T-cell (primary cell): ENCODE results near the gene KCNG4. TPM values are rescaled to one million over a fixed set of nuclear protein-coding genes. Genes with fewer than 3 reads are reported as not detected.
"Not testable (repeated sequence)": the region's sequence is repeated elsewhere in the genome, so short reads cannot be mapped to it uniquely, and the experiment has no call there.

Source experiments
- ATAC-seq, 4 experiments: fragments of 200-7000 bp in 3 of 4; fragments of 150-1000 bp in 1 of 4; cut with Tn5 transposase; replicated peaks in 1 of 4; 1 replicate in 3 of 4; 2 replicates in 1 of 4; pipeline ENCODE4 v1.10.0; 2021; ENCODE audit warnings: moderate library complexity in 3 of 4, mild to moderate bottlenecking in 2 of 4, moderate number of reproducible peaks in 1 of 4
- CTCF ChIA-PET, 2 donors: fragments of 300-600 bp; sonication (Branson Sonifier 250); formaldehyde crosslinking; loops; one replicate each; lab custom pipeline; 2022; ENCODE audit warnings: antibody characterized with exemption in 2 of 2; lab: Charles Lee
- POLR2A ChIA-PET, 2 donors: fragments of 300-600 bp; sonication (Branson Sonifier 250); formaldehyde crosslinking; loops; one replicate each; lab custom pipeline; 2022; ENCODE audit warnings: antibody characterized with exemption in 2 of 2; lab: Charles Lee
- DNase-seq, 35 experiments: peaks; one replicate each; pipeline versions ENCODE4 v3.0.0 to v3.0.0-alpha.2; 2013 to 2023
- H3K27ac ChIP-seq: one replicate; pipeline ENCODE4 v1.5.1; 2013; ENCODE audit warnings: low read length
- H3K27me3 ChIP-seq, 2 experiments: replicated peaks in 1 of 2; 1 replicate in 1 of 2; 2 replicates in 1 of 2; pipeline versions ENCODE4 v1.6.1 to v1.7.0; 2013; ENCODE audit warnings: low read length in 1 of 2, mixed read lengths in 1 of 2; ENCODE audit not compliant: control insufficient read depth in 2 of 2, insufficient read depth in 2 of 2; ENCODE audit errors: extremely low read depth in 1 of 2
- H3K36me3 ChIP-seq, 2 donors: 1 replicate in 1 of 2; 2 replicates in 1 of 2; pipeline versions ENCODE4 v1.6.1 to v1.7.0; 2013; ENCODE audit warnings: low read length in 1 of 2; ENCODE audit not compliant: control insufficient read depth in 2 of 2, insufficient read depth in 1 of 2; ENCODE audit errors: extremely low read depth in 1 of 2
- H3K4me1 ChIP-seq, 2 experiments: 1 replicate in 1 of 2; 2 replicates in 1 of 2; pipeline versions ENCODE4 v1.6.1 to v1.7.0; 2013; ENCODE audit warnings: low read length in 2 of 2, mixed read lengths in 1 of 2; ENCODE audit not compliant: insufficient read depth in 2 of 2, control insufficient read depth in 1 of 2; ENCODE audit errors: extremely low read depth in 1 of 2
- H3K4me3 ChIP-seq, 2 donors: 1 replicate in 1 of 2; 2 replicates in 1 of 2; pipeline versions ENCODE4 v1.5.1 to v1.7.0; 2013; ENCODE audit warnings: mild to moderate bottlenecking in 2 of 2, low read length in 1 of 2, moderate library complexity in 1 of 2; ENCODE audit not compliant: control insufficient read depth in 1 of 2; ENCODE audit errors: extremely low read depth in 1 of 2
- H3K9me3 ChIP-seq: 2 replicates; pipeline ENCODE4 v1.7.0; 2013
- H3K27ac Mint-ChIP-seq, 2 donors: one replicate each; pipeline ENCODE4 v1.8.0; 2020 to 2021; ENCODE audit warnings: mild to moderate bottlenecking in 2 of 2, mixed read lengths in 2 of 2
- H3K27me3 Mint-ChIP-seq, 2 donors: one replicate each; pipeline ENCODE4 v1.8.0; 2021 to 2022; ENCODE audit warnings: mixed read lengths in 2 of 2
- H3K36me3 Mint-ChIP-seq: one replicate; pipeline ENCODE4 v1.8.0; 2021; ENCODE audit warnings: mixed read lengths
- H3K4me1 Mint-ChIP-seq, 3 donors: one replicate each; pipeline ENCODE4 v1.8.0; 2020 to 2022; ENCODE audit warnings: mixed read lengths in 3 of 3, mild to moderate bottlenecking in 1 of 3
- H3K4me3 Mint-ChIP-seq, 3 donors: one replicate each; pipeline ENCODE4 v1.8.0; 2020 to 2022; ENCODE audit warnings: mild to moderate bottlenecking in 3 of 3, mixed read lengths in 3 of 3, moderate library complexity in 3 of 3
- H3K9me3 Mint-ChIP-seq, 3 donors: one replicate each; pipeline ENCODE4 v1.8.0; 2020 to 2022; ENCODE audit warnings: mixed read lengths in 3 of 3
- WGBS: methylation state at CpG from one replicate; pipeline ENCODE4 v1.1.5; 2013; ENCODE audit warnings: missing lambda C conversion rate; ENCODE audit not compliant: insufficient coverage; 5-methylcytosine and 5-hydroxymethylcytosine counted together
- total RNA-seq, 35 experiments: library from RNA in 6 of 35; stranded (reverse) in 6 of 35; fragments of 120-200 nt in 1 of 35; gene quantifications; one replicate each; pipeline versions ENCODE4 v1.2.1 to v1.2.4 and lab custom pipeline; 2013 to 2026

Gene KCNG4
- total RNA-seq, 5 donors from 2014 or later (not counting 1 experiment from before 2014, with no cell fraction given): not detected

DNA sequence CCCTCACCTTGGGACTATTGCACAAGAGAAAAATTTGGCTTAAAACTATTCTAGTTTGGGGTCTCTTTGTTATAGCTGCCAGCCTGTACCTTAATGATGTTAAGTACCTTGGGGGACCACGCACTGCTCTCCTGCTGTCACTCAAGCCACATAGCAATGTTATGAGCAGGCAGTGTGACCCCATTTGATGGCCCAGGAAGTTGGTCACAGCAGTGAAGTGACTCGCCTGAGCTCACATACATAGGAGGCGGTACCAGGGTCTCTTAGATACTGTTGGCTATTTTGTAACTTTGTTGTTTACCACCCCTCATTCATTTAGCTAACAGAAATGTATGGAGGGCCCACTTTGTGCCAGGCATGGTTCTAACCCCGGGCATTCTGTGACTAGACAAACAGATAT, 16.4 kb downstream of the KCNG4 start:
- POLR2A ChIA-PET: no interaction called here
- CTCF ChIA-PET: interaction anchor here in 1 of 2 donors (1.0 kb wide), 1 partner anchor 8 kb away, joined by 3 read pairs; no protein-coding TSS in a partner anchor
- peaks cover 12 to 30% of the 10 kb centered on the region in 2 donors for H3K27me3 Mint-ChIP-seq

DNA sequence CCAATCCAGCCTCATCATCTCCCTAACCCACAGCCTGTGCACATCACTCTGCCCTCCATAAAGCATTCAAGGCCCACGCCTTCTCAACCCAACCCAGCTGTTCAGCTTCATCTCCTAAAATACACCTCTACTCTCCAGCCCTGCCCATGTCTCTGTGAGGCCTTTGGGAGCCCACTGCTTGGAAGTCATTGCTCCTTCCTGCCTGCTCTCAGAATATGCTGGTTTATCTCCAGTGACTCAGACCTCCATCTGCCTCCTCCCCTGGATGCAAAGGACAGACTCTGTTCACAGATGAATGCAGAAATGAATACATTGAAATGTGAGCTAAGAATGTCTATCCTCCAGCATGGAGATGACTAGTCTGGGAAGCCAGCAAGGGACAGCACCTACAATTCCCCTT, 19.0 kb downstream of the KCNG4 start:
- Histone ChIP-seq H3K27ac (no peak overlapping the region), H3K4me1 (no peaks in the 10 kb centered on the region), H3K4me3 (no peak overlapping the region), H3K9me3 (no peaks in the 10 kb centered on the region), H3K27me3 (peaks cover 0 to 27% of the 10 kb centered on the region in 2 experiments), H3K36me3 (no peaks in the 10 kb centered on the region)
- Mint-ChIP-seq H3K27ac (no peak overlapping the region), H3K27me3 (peaks cover 0 to 12% of the 10 kb centered on the region in 2 donors), H3K9me3 (no peaks in the 10 kb centered on the region), H3K4me1 (no peaks in the 10 kb centered on the region), H3K4me3 (no peak overlapping the region), H3K36me3 (no peaks in the 10 kb centered on the region)
- ChIA-PET POLR2A (no interaction called here), CTCF (no interaction called here)
- ATAC-seq: no peak
- no peak for DNase-seq
- 90% methylated on average over 1 of the region's 1 CpG for WGBS

More for the DNA sequence above, 16.4 kb downstream of the KCNG4 start:
- 73% methylated on average over 3 of the region's 4 CpGs for WGBS
- Mint-ChIP-seq H3K4me3 (no peak overlapping the region), H3K27ac (no peak overlapping the region), H3K4me1 (no peaks in the 10 kb centered on the region), H3K9me3 (no peaks in the 10 kb centered on the region), H3K36me3 (no peaks in the 10 kb centered on the region)
- Histone ChIP-seq H3K4me1 (no peaks in the 10 kb centered on the region), H3K4me3 (no peak overlapping the region), H3K27ac (no peak overlapping the region), H3K9me3 (no peaks in the 10 kb centered on the region), H3K27me3 (peaks cover 0 to 41% of the 10 kb centered on the region in 2 experiments), H3K36me3 (no peaks in the 10 kb centered on the region)
- DNase-seq (no peak), ATAC-seq (no peak)

- peaks cover 0 to 7% of the 10 kb centered on the region in 2 donors for H3K27me3 Mint-ChIP-seq
- H3K36me3 ChIP-seq: no peaks in the 10 kb centered on the region
- H3K4me3 ChIP-seq: no peak overlapping the region
- H3K9me3 ChIP-seq: no peaks in the 10 kb centered on the region
- ChIA-PET POLR2A (interaction anchor here in 1 of 2 donors (0.6 kb wide), 1 partner anchor 103 kb away, joined by 4 read pairs; no protein-coding TSS in a partner anchor), CTCF (no interaction called here)
- no peak overlapping the region for H3K27ac ChIP-seq
- no peaks in the 10 kb centered on the region for H3K4me1 ChIP-seq
- no peak overlapping the region for H3K27ac Mint-ChIP-seq
- H3K4me3 Mint-ChIP-seq: no peak overlapping the region
- no peaks in the 10 kb centered on the region for H3K4me1 Mint-ChIP-seq
- H3K36me3 Mint-ChIP-seq: no peaks in the 10 kb centered on the region
- peaks cover 0 to 19% of the 10 kb centered on the region in 2 experiments for H3K27me3 ChIP-seq
- WGBS: 73% methylated on average over 5 of the region's 6 CpGs
- DNase-seq (no peak), ATAC-seq (no peak)
- H3K9me3 Mint-ChIP-seq: no peaks in the 10 kb centered on the region
Observed at GRCh38 chr16:84218956-84219355, 20.9 kb downstream of the KCNG4 start.

DNA sequence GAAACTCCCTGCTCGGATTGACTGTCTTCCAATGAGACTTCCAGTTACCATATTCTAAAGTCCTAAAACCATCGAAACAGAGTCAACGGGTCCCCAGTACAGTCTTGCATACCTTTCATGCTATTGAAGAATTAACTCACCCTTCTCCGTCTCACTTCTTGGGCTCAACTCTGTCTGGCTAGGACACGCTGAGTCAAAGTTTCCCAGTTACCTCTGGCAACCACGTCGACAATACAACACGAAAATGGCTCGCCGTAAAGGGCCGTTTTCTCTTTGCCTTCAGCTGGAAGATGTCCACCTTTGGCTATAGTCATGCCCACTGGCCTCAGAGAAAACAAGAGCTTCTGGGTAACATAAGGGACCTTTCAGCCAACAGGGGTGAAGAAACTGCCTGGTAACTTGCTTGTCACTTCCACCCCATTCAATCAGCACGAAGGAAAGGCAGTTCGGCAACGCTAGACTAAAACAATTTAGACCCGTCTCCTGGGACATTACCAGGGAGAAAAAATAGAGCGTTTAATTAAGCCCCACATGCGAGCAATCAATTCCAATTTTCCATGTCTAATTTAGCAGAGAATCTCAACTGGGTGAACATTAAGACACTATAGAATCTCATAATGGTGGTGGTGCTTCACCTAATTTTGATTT, 21.5 kb downstream of the KCNG4 start:
- WGBS: 87% methylated on average over 11 of the region's 17 CpGs
- no peak overlapping the region for H3K27ac ChIP-seq
- DNase-seq: no peak

DNA sequence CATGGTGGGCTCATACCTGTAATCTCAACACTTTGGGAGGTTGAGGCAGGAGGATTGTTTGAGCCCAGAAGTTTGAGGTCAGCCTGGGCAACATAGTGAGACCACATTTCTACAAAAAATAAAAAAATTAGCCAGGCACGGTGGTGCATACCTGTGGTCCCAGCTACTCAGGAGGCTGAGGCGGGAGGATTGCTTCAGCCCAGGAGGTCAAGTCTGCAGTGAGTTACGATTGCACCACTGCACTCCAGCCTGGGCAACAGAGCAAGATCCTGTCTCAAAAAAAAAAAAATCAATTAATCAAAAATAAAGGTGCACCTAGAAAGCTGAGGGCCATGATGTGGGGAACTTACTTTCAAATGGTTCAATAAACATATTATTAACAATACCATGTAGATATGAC, 23.7 kb downstream of the KCNG4 start:
- H3K27me3 Mint-ChIP-seq, H3K4me3 Mint-ChIP-seq, H3K27ac ChIP-seq, POLR2A ChIA-PET, H3K4me1 Mint-ChIP-seq, H3K36me3 ChIP-seq, H3K27me3 ChIP-seq, H3K9me3 ChIP-seq, CTCF ChIA-PET, ATAC-seq, DNase-seq, H3K27ac Mint-ChIP-seq, H3K9me3 Mint-ChIP-seq, H3K4me3 ChIP-seq, H3K4me1 ChIP-seq, H3K36me3 Mint-ChIP-seq: not testable (repeated sequence)
- WGBS: 92% methylated on average over 2 of the region's 3 CpGs

More for the DNA sequence above, 21.5 kb downstream of the KCNG4 start:
- no peaks in the 10 kb centered on the region for H3K4me1 ChIP-seq
- ChIA-PET POLR2A (no interaction called here), CTCF (no interaction called here)
- H3K27me3 ChIP-seq: peaks cover 0 to 19% of the 10 kb centered on the region in 2 experiments
- ATAC-seq: no peak
- H3K9me3 ChIP-seq: no peaks in the 10 kb centered on the region
- Mint-ChIP-seq H3K9me3 (no peaks in the 10 kb centered on the region), H3K27me3 (peaks cover 0 to 7% of the 10 kb centered on the region in 2 donors), H3K27ac (no peak overlapping the region), H3K36me3 (no peaks in the 10 kb centered on the region), H3K4me1 (no peaks in the 10 kb centered on the region), H3K4me3 (no peak overlapping the region)
- no peaks in the 10 kb centered on the region for H3K36me3 ChIP-seq
- no peak overlapping the region for H3K4me3 ChIP-seq

GRCh38 chr16:84215531-84215930, 24.3 kb downstream of the KCNG4 start:
- POLR2A ChIA-PET: no interaction called here

More at GRCh38 chr16:84215531-84215930, 24.3 kb downstream of the KCNG4 start:
- Histone ChIP-seq H3K36me3 (no peaks in the 10 kb centered on the region), H3K27me3 (peaks cover 0 to 8% of the 10 kb centered on the region in 2 experiments), H3K27ac (no peak overlapping the region), H3K4me3 (no peak overlapping the region), H3K4me1 (no peaks in the 10 kb centered on the region), H3K9me3 (no peaks in the 10 kb centered on the region)
- H3K4me1 Mint-ChIP-seq: no peaks in the 10 kb centered on the region
- WGBS: 91% methylated on average over 4 of the region's 5 CpGs
- no peak for ATAC-seq
- CTCF ChIA-PET: interaction anchor here in 1 of 2 donors (1.0 kb wide), 1 partner anchor 9 kb away, joined by 3 read pairs; no protein-coding TSS in a partner anchor
- H3K9me3 Mint-ChIP-seq: no peaks in the 10 kb centered on the region
- H3K36me3 Mint-ChIP-seq: no peaks in the 10 kb centered on the region
- H3K27me3 Mint-ChIP-seq: no peaks in the 10 kb centered on the region
- no peak for DNase-seq
- H3K27ac Mint-ChIP-seq: no peak overlapping the region
- H3K4me3 Mint-ChIP-seq: no peak overlapping the region
